Activated T-helper 1 cell treated with Interleukin-2 at 50 U/mL for 16 hours (primary cell): ENCODE measurements around the gene NTN1.

Experiments used
- DNase-seq: peaks from one replicate; pipeline ENCODE4 v3.0.0-alpha.2; 2020; ENCODE audit warnings: low read depth

The NTN1 gene

DNA sequence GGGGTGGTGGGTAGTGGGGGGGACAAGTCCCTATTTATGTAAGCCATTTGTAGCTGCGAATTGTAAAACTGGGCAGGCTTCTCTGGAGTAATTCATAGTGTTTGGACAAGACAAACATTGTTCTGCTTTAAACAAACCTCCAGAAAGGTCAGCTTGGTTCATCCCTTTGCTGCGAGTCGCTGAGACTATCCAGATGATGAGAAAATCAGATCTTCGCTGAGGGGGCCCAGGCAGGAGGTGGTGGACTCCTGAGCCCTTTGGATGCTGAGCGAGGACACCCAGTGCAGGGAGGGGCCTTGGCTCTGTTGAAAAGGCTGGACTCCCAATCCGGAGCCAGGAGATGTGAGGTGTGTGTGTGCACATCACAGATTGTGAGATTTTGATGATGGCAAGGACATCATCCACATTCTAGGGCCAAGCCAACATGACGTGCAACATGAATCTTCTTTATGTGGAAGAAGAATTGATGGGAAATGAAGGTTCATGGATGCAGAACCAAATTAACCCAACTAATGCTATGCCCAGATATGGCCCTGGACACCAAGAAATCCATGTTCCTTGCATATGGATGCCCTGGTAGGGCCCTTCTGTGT lies 15.0 kb upstream of the NTN1 start:
- no peak for DNase-seq

- no peak for DNase-seq
These were observed 14.1 kb upstream of the NTN1 start for GRCh38 chr17:9007052-9007714.

GRCh38 chr17:9009096-9009495 lies 12.2 kb upstream of the NTN1 start:
- DNase-seq = no peak

GRCh38 chr17:9009737-9010136 lies 11.6 kb upstream of the NTN1 start:
- DNase-seq = no peak

- DNase-seq = no peak
These were observed 10.3 kb upstream of the NTN1 start for GRCh38 chr17:9011001-9011400.

GRCh38 chr17:9016941-9017552 lies 4.3 kb upstream of the NTN1 start:
- DNase-seq = no peak

GRCh38 chr17:9018726-9019125 lies 2.6 kb upstream of the NTN1 start:
- DNase-seq = no peak

GRCh38 chr17:9020096-9020823 lies 1.1 kb upstream of the NTN1 start:
- DNase-seq = no peak

DNA sequence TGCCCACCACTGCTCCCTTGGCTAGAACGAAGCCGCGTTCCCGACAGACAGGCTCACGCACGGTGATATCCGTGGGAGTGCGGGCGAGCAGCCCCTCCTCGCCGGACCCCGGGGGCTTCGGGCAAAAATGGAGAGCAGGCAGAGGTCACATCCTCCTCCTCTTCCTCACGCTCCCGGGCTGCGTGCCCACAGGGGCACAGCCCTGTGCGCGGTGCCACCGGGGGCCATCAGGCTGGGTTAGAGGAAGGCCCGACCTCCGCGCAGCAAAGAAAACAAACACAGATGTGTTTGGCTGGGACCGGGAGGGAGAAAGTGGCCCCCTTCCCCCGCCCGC lies 519 bp upstream of the NTN1 start:
- no peak for DNase-seq

GRCh38 chr17:9021992-9022572 lies 772 bp downstream of the NTN1 start:
- DNase-seq = no peak

DNA sequence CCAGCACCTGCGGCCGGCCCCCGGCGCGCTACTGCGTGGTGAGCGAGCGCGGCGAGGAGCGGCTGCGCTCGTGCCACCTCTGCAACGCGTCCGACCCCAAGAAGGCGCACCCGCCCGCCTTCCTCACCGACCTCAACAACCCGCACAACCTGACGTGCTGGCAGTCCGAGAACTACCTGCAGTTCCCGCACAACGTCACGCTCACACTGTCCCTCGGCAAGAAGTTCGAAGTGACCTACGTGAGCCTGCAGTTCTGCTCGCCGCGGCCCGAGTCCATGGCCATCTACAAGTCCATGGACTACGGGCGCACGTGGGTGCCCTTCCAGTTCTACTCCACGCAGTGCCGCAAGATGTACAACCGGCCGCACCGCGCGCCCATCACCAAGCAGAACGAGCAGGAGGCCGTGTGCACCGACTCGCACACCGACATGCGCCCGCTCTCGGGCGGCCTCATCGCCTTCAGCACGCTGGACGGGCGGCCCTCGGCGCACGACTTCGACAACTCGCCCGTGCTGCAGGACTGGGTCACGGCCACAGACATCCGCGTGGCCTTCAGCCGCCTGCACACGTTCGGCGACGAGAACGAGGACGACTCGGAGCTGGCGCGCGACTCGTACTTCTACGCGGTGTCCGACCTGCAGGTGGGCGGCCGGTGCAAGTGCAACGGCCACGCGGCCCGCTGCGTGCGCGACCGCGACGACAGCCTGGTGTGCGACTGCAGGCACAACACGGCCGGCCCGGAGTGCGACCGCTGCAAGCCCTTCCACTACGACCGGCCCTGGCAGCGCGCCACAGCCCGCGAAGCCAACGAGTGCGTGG lies 1.5 kb downstream of the NTN1 start:
- no peak for DNase-seq

DNA sequence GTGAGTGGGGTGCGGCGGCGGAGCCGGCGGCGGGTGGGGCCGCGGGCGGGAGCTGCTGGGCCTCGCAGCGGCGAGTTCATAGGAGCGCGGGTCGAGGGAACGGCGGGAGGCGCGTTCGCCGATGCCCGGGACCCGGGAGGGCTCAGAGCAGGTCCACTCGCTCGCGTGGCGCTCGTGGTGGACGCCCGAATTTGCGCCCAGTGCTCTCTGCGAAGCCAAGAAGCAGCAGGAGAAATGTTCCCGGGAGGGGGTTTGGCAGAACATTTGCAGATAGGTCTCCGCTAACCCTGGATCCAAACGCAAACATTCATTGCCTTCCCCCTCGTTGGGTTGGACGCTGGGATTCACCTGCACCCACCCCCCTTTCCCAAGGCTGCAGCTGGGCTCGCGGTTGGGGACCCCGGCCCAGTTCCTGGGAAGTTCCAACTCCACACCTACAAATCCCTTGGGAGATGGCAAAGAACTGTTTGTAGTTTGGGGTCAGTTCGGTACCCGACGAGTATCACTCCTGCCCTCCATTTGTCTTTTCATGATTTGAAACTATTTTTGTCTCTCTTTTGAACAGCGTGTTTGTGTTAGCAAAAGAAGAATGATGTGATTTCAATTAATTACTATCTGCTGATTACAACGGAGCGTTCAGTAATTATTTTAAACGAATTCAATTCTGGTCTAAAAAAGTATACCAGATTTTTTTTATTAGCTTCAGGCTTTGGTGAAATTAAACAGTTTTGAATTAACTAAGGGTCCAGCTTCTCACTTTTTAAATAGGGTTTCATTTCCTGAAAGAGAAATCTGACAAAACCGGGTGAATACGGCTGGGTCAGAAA lies 2.3 kb downstream of the NTN1 start:
- no peak for DNase-seq

DNA sequence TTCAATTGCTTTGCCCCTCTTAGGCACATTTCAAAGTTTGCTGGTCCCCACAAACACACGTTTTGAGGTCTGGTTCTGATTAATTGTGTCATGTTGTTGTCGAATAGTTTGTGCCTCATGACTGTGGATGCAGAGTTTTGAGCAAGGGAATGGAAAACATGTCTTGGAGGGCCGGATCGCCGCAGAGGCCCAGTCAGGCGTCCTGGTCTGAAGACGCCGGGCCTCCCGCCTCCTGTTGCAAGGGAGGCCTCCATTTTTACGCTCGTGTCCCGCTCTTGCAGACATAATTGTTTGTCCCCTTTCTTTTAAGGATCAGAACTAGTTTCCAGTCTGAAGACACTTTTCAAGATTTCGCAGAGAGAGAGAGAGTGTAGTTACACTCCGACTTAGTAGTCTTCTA lies 3.2 kb downstream of the NTN1 start:
- no peak for DNase-seq

DNA sequence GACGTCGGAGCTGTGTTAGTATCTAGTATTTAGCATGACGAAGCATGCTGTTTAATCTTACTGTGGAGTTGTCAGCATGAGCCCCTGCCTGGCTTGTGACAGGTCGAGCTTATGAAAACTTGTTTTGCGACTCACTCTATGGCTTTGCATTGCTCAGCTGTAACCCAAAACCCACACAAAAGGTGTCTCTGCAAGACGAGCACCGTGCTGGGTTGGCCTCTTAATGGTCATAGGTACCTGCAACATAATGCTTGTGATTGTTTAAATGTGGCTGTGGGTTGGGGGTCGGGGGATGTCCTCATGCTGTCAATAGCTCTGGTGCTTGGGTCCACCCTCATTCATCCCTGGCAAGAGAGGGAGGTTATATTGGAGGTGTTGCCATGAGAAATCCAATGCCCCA lies 5.4 kb downstream of the NTN1 start:
- DNase-seq = no peak

GRCh38 chr17:9028202-9028987 lies 7.1 kb downstream of the NTN1 start:
- DNase-seq = no peak

- no peak for DNase-seq
These were observed 7.8 kb downstream of the NTN1 start for GRCh38 chr17:9028988-9029570.

DNA sequence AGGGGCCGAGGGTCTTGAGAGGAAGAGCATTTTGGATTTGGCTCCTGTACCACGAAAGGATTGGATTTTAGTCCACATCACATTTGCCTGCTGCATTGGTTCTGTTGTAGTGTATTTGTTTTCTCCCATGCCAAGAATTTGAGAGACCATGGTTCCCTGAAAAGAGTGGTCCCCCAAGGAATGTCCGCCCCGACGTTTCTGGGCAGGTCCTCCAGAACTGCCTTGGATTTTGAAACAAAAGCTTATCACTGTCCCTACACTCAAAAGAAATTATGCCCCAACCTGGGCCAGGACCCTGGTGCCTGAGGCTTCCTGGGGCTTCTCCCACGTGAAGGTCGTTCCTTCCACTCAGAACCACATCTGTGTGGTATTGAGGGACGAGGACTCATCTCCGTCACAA lies 10.8 kb downstream of the NTN1 start:
- DNase-seq = no peak

GRCh38 chr17:9032583-9032982 lies 11.3 kb downstream of the NTN1 start:
- DNase-seq = no peak

GRCh38 chr17:9035249-9035648 lies 13.9 kb downstream of the NTN1 start:
- no peak for DNase-seq

DNA sequence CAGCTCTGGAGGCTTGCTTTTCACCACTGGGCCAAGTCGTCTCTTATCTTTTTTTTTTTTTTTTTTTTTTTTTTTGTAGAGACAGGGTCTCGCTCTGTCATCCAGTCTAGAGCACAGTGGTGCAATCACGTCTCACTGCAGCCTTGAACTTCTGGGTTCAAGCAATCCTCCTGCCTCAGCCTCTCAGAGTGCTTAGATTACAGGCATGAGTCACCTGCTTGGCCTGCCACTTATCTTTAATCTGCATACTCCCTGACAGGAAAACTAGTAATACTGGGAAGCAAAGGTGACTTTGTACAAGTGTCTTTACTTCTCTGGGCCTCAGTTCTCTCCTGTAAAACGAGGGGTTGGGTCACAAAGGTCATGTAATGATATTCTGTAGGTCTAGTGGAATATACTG lies 15.0 kb downstream of the NTN1 start:
- no peak for DNase-seq
